GM18858 (cell line): ENCODE results near the gene ZNF511.

ENCODE experiments used
- ATAC-seq: cut with Tn5 transposase; IDR thresholded peaks from one replicate; pipeline ENCODE4 v1.9.1; 2021; ENCODE audit not compliant: unreplicated experiment

ZNF511 gene

GRCh38 chr10:133289761-133290160 lies 19.0 kb upstream of the ZNF511 start:
- no peak for ATAC-seq

GRCh38 chr10:133292919-133293809 lies 15.6 kb upstream of the ZNF511 start:
- ATAC-seq = no peak

- no peak for ATAC-seq
Observed at GRCh38 chr10:133293810-133294119, 14.9 kb upstream of the ZNF511 start.

GRCh38 chr10:133294189-133294588 lies 14.5 kb upstream of the ZNF511 start:
- ATAC-seq = no peak

- ATAC-seq = no peak
Observed at GRCh38 chr10:133295426-133296320, 13.0 kb upstream of the ZNF511 start.

GRCh38 chr10:133297504-133297903 lies 11.2 kb upstream of the ZNF511 start:
- no peak for ATAC-seq

GRCh38 chr10:133298466-133298865 lies 10.2 kb upstream of the ZNF511 start:
- no peak for ATAC-seq

GRCh38 chr10:133299224-133299623 lies 9.5 kb upstream of the ZNF511 start:
- no peak for ATAC-seq

- ATAC-seq = no peak
Observed at GRCh38 chr10:133299738-133300137, 9.0 kb upstream of the ZNF511 start.

GRCh38 chr10:133302230-133302629 lies 6.5 kb upstream of the ZNF511 start:
- ATAC-seq = no peak

- ATAC-seq = no peak
Observed at GRCh38 chr10:133303206-133303605, 5.5 kb upstream of the ZNF511 start.

GRCh38 chr10:133306097-133306476 lies 2.6 kb upstream of the ZNF511 start:
- ATAC-seq = no peak

GRCh38 chr10:133306941-133307379 lies 1.8 kb upstream of the ZNF511 start:
- no peak for ATAC-seq

GRCh38 chr10:133307776-133308420 lies 816 bp upstream of the ZNF511 start:
- peak; percentile 45 for ATAC-seq

GRCh38 chr10:133309100-133309719 lies 496 bp downstream of the ZNF511 start:
- ATAC-seq = peak; percentile 52

- ATAC-seq = no peak
Observed at GRCh38 chr10:133309720-133310398, 1.1 kb downstream of the ZNF511 start.

GRCh38 chr10:133310399-133310755 lies 1.7 kb downstream of the ZNF511 start:
- no peak for ATAC-seq

GRCh38 chr10:133310789-133311188 lies 2.1 kb downstream of the ZNF511 start:
- no peak for ATAC-seq

GRCh38 chr10:133311570-133311969 lies 2.9 kb downstream of the ZNF511 start:
- no peak for ATAC-seq

- ATAC-seq = no peak
Observed at GRCh38 chr10:133312016-133312768, 3.5 kb downstream of the ZNF511 start.
